HG02678 (cell line): ENCODE data around the gene CENPO.
A peak's percentile ranks its signal among the peaks of the same experiment; 100 is the strongest.
"Not testable (repeated sequence)": the region's sequence is repeated elsewhere in the genome, so short reads cannot be mapped to it uniquely, and the experiment has no call there.

Experiments used
- ATAC-seq: cut with Tn5 transposase; IDR thresholded peaks from one replicate; pipeline ENCODE4 v1.9.1; 2021; ENCODE audit warnings: mild to moderate bottlenecking, moderate library complexity; ENCODE audit not compliant: unreplicated experiment

CENPO gene

GRCh38 chr2:24822049-24822706, 29.0 kb downstream of the CENPO start:
- no peak for ATAC-seq

- ATAC-seq: no peak
Measured at GRCh38 chr2:24824071-24824588, 30.9 kb downstream of the CENPO start.

GRCh38 chr2:24824966-24825882, 32.0 kb downstream of the CENPO start:
- no peak for ATAC-seq

- ATAC-seq: no peak
Measured at GRCh38 chr2:24825883-24826772, 32.9 kb downstream of the CENPO start.

- no peak for ATAC-seq
Measured at GRCh38 chr2:24826773-24827145, 33.5 kb downstream of the CENPO start.

GRCh38 chr2:24827321-24828237, 34.4 kb downstream of the CENPO start:
- peak; percentile 76 for ATAC-seq

- no peak for ATAC-seq
Measured at GRCh38 chr2:24828238-24828996, 35.2 kb downstream of the CENPO start.

GRCh38 chr2:24830351-24830750, 37.1 kb downstream of the CENPO start:
- no peak for ATAC-seq

- ATAC-seq: no peak
Measured at GRCh38 chr2:24830786-24831185, 37.6 kb downstream of the CENPO start.

GRCh38 chr2:24831221-24832072, 38.2 kb downstream of the CENPO start:
- no peak for ATAC-seq

- no peak for ATAC-seq
Measured at GRCh38 chr2:24832073-24832461, 38.8 kb downstream of the CENPO start.

- no peak for ATAC-seq
Measured at GRCh38 chr2:24832521-24832920, 39.3 kb downstream of the CENPO start.

- ATAC-seq: no peak
Measured at GRCh38 chr2:24832931-24833701, 39.9 kb downstream of the CENPO start.

GRCh38 chr2:24833821-24834732, 40.9 kb downstream of the CENPO start:
- no peak for ATAC-seq

- ATAC-seq: no peak
Measured at GRCh38 chr2:24834733-24835395, 41.6 kb downstream of the CENPO start.

GRCh38 chr2:24835411-24835810, 42.2 kb downstream of the CENPO start:
- not testable (repeated sequence) for ATAC-seq
